Measurements from ENCODE around the gene HTR3A. TPM values are rescaled to one million over a fixed set of nuclear protein-coding genes. Genes with fewer than 3 reads are reported as not detected.
A peak's percentile ranks its signal among the peaks of the same experiment; 100 is the strongest.

The HTR3A gene
- total RNA-seq, 1 donor from 2014 or later = 15.6 TPM

DNA sequence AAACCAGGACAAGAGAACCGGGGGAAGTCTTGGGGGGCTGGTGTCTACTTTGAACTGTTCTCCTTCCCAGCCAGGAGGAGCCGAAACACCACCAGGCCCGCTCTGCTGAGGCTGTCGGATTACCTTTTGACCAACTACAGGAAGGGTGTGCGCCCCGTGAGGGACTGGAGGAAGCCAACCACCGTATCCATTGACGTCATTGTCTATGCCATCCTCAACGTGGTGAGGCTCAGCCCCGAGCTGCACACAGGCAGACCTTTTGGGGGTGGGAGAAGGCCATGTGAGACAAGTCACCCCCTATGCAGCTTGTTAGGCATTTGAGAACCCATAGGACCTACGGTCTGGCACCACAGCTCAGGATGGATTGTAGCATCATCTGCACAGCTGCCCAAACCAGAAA is 2.8 kb downstream of the HTR3A start:
- Mint-ChIP-seq H3K27ac (peak overlapping the region; percentile 89), H3K9me3 (no peaks in the 10 kb centered on the region), H3K27me3 (no peaks in the 10 kb centered on the region), H3K4me3 (peak overlapping the region; percentile 69), H3K36me3 (ENCODE audit: low read depth) (no peaks in the 10 kb centered on the region), H3K4me1 (peaks cover 83% of the 10 kb centered on the region)
- ChIA-PET POLR2A (interaction anchor here (0.5 to 4.1 kb wide), 18 partner anchors 10 to 422 kb away, joined by 3 to 22 read pairs (median 8); partner anchors contain the start of genes C11orf71, RBM7 and USP28), CTCF (interaction anchor here (2.0 to 7.1 kb wide), 3 partner anchors 15 to 282 kb away, joined by 21 to 66 read pairs (median 56); no protein-coding TSS in a partner anchor)
- peak; percentile 74 for ATAC-seq (ENCODE audit: low read depth)
- DNase-seq = peak; percentile 56
- TF ChIP-seq, protein P1, sequence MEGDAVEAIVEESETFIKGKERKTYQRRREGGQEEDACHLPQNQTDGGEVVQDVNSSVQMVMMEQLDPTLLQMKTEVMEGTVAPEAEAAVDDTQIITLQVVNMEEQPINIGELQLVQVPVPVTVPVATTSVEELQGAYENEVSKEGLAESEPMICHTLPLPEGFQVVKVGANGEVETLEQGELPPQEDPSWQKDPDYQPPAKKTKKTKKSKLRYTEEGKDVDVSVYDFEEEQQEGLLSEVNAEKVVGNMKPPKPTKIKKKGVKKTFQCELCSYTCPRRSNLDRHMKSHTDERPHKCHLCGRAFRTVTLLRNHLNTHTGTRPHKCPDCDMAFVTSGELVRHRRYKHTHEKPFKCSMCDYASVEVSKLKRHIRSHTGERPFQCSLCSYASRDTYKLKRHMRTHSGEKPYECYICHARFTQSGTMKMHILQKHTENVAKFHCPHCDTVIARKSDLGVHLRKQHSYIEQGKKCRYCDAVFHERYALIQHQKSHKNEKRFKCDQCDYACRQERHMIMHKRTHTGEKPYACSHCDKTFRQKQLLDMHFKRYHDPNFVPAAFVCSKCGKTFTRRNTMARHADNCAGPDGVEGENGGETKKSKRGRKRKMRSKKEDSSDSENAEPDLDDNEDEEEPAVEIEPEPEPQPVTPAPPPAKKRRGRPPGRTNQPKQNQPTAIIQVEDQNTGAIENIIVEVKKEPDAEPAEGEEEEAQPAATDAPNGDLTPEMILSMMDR (IDR thresholded peaks at IDR 0.05) = no peak
- intact Hi-C loops (cut with micrococcal nuclease) = loop anchor here (1.0 to 5.0 kb wide), 10 partner anchors 17 to 423 kb away; partner anchors contain the start of genes C11orf71, RBM7, USP28 and ZW10

DNA sequence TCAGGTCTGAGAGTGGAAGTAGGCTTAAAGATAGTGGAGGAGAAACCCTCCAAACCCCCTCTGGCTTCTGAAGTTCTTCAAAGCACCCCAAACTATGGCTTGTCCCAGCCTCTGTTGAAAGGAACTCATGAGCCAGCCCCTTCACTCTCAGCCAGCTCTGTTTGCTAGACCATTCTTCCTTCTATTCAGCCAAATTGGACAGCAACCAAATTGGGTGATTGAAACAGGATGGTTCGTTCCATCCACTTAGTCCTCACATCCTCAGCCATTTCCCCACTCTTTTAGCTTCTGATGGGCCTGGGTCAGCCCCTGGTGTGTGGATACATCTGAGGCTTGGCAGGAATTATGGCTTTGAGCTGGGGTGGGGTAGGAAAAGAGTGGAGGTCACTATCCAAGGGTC is 4.5 kb downstream of the HTR3A start:
- H3K9me3 Mint-ChIP-seq = no peaks in the 10 kb centered on the region
- CTCF ChIA-PET = interaction anchor here (1.4 to 7.1 kb wide), 4 partner anchors 9 to 282 kb away, joined by 4 to 66 read pairs (median 34); no protein-coding TSS in a partner anchor

DNA sequence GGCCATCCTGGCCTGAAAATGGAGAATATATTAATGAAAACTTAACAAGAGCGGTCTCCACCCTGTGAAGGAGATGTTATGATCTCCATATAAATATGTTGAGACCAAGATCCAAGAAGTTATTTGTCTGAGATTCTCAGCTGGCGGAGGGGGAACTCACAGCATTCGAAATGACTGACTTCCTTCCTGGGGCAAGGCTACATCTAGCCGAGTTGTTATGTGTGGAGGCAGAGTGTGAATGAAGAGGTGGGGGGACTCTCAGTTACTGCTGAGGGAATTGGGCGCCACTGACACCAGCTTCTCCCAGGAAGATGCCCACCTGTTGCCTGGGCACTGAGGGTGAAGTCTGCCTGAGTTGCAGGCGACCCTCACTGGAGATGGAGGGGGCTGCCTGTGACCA is 5.9 kb downstream of the HTR3A start:
- DNase-seq = no peak
- H3K27ac Mint-ChIP-seq = peak overlapping the region; percentile 51
- no peaks in the 10 kb centered on the region for H3K9me3 Mint-ChIP-seq
- H3K36me3 Mint-ChIP-seq (ENCODE audit: low read depth) = peaks cover 6% of the 10 kb centered on the region
- no peak for ATAC-seq (ENCODE audit: low read depth)
- ChIA-PET POLR2A (interaction anchor here (1.1 to 1.8 kb wide), 3 partner anchors 11 to 36 kb away, joined by 3 to 9 read pairs (median 3); no protein-coding TSS in a partner anchor), CTCF (interaction anchor here (6.7 to 7.1 kb wide), 2 partner anchors 12 to 83 kb away, joined by 56 to 66 read pairs; no protein-coding TSS in a partner anchor)
- intact Hi-C loops (cut with micrococcal nuclease) = no loop called here
- H3K4me1 Mint-ChIP-seq = peaks cover 75% of the 10 kb centered on the region
- no peaks in the 10 kb centered on the region for H3K27me3 Mint-ChIP-seq
- peak overlapping the region; percentile 66 for H3K4me3 Mint-ChIP-seq
- TF ChIP-seq, protein P1 (IDR thresholded peaks at IDR 0.05) = no peak

More for the DNA sequence above, 4.5 kb downstream of the HTR3A start:
- POLR2A ChIA-PET = interaction anchor here (0.6 to 4.1 kb wide), 4 partner anchors 13 to 207 kb away, joined by 3 to 22 read pairs (median 5); partner anchors contain the start of gene USP28
- TF ChIP-seq, protein P1 (IDR thresholded peaks at IDR 0.05) = no peak
- Mint-ChIP-seq H3K4me1 (peaks cover 82% of the 10 kb centered on the region), H3K27ac (peak overlapping the region; percentile 89), H3K27me3 (no peaks in the 10 kb centered on the region), H3K36me3 (ENCODE audit: low read depth) (peaks cover 5% of the 10 kb centered on the region), H3K4me3 (peak overlapping the region; percentile 28)
- DNase-seq = no peak
- intact Hi-C loops (cut with micrococcal nuclease) = loop anchor here (5.0 kb wide), 1 partner anchor 283 kb away; no protein-coding TSS in a partner anchor
- ATAC-seq (ENCODE audit: low read depth) = no peak

DNA sequence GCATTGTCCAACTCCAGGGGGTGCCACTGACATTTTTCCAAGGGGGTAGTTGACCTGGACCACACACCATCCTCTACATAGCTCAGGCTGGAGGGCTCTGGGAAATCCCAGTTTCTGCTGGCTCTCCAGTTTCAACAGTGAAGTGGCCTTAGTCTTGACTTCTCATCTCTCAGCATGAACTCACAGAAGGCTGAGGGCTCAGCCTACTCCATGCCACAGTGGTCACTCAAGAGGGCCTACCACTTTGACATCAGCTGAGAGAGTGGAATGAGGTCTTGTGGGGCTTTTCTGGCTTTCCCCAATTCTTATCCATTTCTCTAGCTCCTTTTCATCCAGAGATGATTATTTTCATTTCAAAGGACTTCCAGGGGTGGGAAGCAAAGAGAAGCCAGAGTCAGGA is 7.4 kb downstream of the HTR3A start:
- Mint-ChIP-seq H3K36me3 (ENCODE audit: low read depth) (peaks cover 6% of the 10 kb centered on the region), H3K4me1 (peaks cover 59% of the 10 kb centered on the region), H3K4me3 (no peak overlapping the region), H3K9me3 (no peaks in the 10 kb centered on the region), H3K27me3 (no peaks in the 10 kb centered on the region), H3K27ac (no peak overlapping the region)
- no peak for DNase-seq
- POLR2A ChIA-PET = interaction anchor here (1.2 kb wide), 1 partner anchor 76 kb away, joined by 3 read pairs; no protein-coding TSS in a partner anchor
- no peak for ATAC-seq (ENCODE audit: low read depth)
- intact Hi-C loops (cut with micrococcal nuclease) = no loop called here
- TF ChIP-seq, protein P1 (IDR thresholded peaks at IDR 0.05) = no peak
- CTCF ChIA-PET = interaction anchor here (0.9 kb wide), 1 partner anchor 12 kb away, joined by 3 read pairs; no protein-coding TSS in a partner anchor

DNA sequence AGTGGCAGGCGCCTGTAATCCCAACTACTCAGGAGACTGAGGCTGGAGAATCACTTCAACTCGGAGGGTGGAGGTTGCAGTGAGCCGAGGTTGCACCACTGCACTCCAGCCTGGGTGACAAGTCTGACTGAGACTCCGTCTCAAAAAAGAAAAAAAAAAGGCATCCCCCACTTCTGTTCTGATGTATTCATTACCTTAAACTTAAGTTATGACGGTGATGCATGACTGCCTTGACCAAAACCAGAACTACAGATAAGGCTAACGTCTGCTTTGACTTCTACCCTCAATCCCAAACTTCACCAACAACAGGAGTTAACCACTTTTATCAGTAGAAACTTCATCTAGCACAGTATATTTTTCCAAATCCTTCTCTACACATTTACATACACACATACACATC is 9.9 kb downstream of the HTR3A start:
- no peak overlapping the region for H3K27ac Mint-ChIP-seq
- no peak for DNase-seq
- H3K9me3 Mint-ChIP-seq = no peaks in the 10 kb centered on the region
- no peak overlapping the region for H3K4me3 Mint-ChIP-seq
- H3K4me1 Mint-ChIP-seq = peaks cover 36% of the 10 kb centered on the region
- ChIA-PET CTCF (interaction anchor here (0.8 to 2.1 kb wide), 3 partner anchors 10 to 274 kb away, joined by 3 to 4 read pairs (median 4); no protein-coding TSS in a partner anchor), POLR2A (interaction anchor here (1.2 kb wide), 1 partner anchor 11 kb away, joined by 3 read pairs; no protein-coding TSS in a partner anchor)
- TF ChIP-seq, protein P1 (IDR thresholded peaks at IDR 0.05) = no peak
- ATAC-seq (ENCODE audit: low read depth) = no peak
- H3K36me3 Mint-ChIP-seq (ENCODE audit: low read depth) = peaks cover 6% of the 10 kb centered on the region
- H3K27me3 Mint-ChIP-seq = no peaks in the 10 kb centered on the region
- intact Hi-C loops (cut with micrococcal nuclease) = no loop called here
